H1 (cell line): Measurements from ENCODE around the gene OR1L8. TPM values are rescaled to one million over a fixed set of nuclear protein-coding genes. Genes with fewer than 3 reads are reported as not detected.

ENCODE experiments used
- CHD7 ChIP-seq: fragments of 300-600 bp; sonication (generic); IDR thresholded peaks from 2 replicates; pipeline ENCODE4 v1.7.1; 2012; ENCODE audit warnings: low read length, moderate library complexity, mild to moderate bottlenecking, inconsistent platforms; ENCODE audit not compliant: insufficient replicate concordance
- FOSL1 ChIP-seq: IDR thresholded peaks from 2 replicates; pipeline ENCODE4 v1.6.1; 2011; ENCODE audit warnings: mild to moderate bottlenecking, low read depth, low read length, moderate library complexity; ENCODE audit not compliant: insufficient read depth
- HDAC2 ChIP-seq, 2 experiments: fragments of 300-600 bp in 1 of 2; sonication (generic) in 1 of 2; IDR thresholded peaks; 2 replicates each; pipeline ENCODE4 v1.6.1; 2011 to 2012; ENCODE audit warnings: low read depth in 2 of 2, low read length in 2 of 2, mild to moderate bottlenecking in 2 of 2, moderate library complexity in 2 of 2, borderline replicate concordance in 1 of 2, inconsistent platforms in 1 of 2
- RNF2 ChIP-seq: fragments of 200-900, 300-1000 bp; sonication (generic); IDR thresholded peaks from 2 replicates; pipeline ENCODE4 v1.7.1; 2016; ENCODE audit warnings: borderline replicate concordance, low read depth, mild to moderate bottlenecking, antibody characterized with exemption, low read length; ENCODE audit not compliant: poor library complexity, severe bottlenecking; ENCODE audit errors: missing control alignments
- SRF ChIP-seq: IDR thresholded peaks from 2 replicates; pipeline ENCODE4 v1.6.1; 2011; ENCODE audit warnings: mild to moderate bottlenecking, low read depth, low read length, moderate library complexity
- TAF7 ChIP-seq: optimal IDR thresholded peaks from 2 replicates; pipeline ENCODE3; 2011; ENCODE audit warnings: low read depth, mild to moderate bottlenecking, inconsistent platforms, low read length, moderate library complexity, borderline replicate concordance
- polyA plus RNA-seq, 7 experiments: library from polyadenylated mRNA; depleted of rRNA in 3 of 7; stranded (reverse) in 5 of 7; unstranded in 2 of 7; fragments of >200 nt in 5 of 7; fragments of 200-250 nt in 2 of 7; gene quantifications; 1 replicate in 5 of 7; 2 replicates in 1 of 7; 4 replicates in 1 of 7; pipeline versions ENCODE4 v1.2.1 to v1.2.3, GENCODE V29; 2011 to 2013; ENCODE audit warnings: missing spikeins in 2 of 7, mixed read lengths in 2 of 7
- total RNA-seq: library from RNA; stranded (reverse); fragmentation: NEBNext Ultra II Directional; extraction: Animal tissue kit (Norgen Biotek cat#: 25700); gene quantifications from 2 replicates; pipeline ENCODE4 v1.2.1, GENCODE V29; 2021
- TF ChIP-seq, protein P1 (sequence below): IDR thresholded peaks from 2 replicates; pipeline ENCODE4 v1.6.1; 2011; ENCODE audit warnings: low read depth, mild to moderate bottlenecking, low read length; ENCODE audit not compliant: insufficient read depth
- TF ChIP-seq, protein P2 (sequence below): IDR thresholded peaks from 2 replicates; pipeline ENCODE4 v1.6.1; 2011; ENCODE audit warnings: low read length, improper control_type of control experiment

Gene OR1L8
- total and polyA plus RNA-seq, 2 of the 8 experiments (the other 6 are each of a cell fraction or from before 2014, with no cell fraction given), result not detected

DNA sequence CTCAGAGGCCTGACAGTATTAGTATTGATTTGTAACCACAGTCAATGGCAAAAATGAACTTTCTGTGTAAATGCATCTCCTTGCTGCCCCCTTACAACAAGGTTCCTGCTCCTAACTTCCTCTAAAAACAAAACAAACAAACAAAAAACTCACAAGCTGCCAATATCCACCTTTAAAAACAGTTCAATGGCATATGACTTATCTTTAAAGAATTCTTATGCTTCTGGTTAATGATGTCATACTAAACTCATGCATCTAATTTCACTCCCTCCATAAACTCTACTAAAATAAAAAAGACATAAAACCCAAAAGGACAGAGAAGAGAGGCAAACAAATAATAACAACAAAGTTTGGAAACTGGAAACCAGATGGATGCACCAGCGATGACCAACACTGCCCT, 47.0 kb downstream of the OR1L8 start (continued):
- TF ChIP-seq SRF, result no peak
- TF ChIP-seq TAF7, result no peak
- TF ChIP-seq HDAC2 (IDR thresholded peaks at IDR 0.05; ENCODE audit: borderline replicate concordance in 1 of 2, low read depth in 2 of 2, low read length in 2 of 2), result no peak
- no peak for TF ChIP-seq FOSL1
- TF ChIP-seq, protein P1, sequence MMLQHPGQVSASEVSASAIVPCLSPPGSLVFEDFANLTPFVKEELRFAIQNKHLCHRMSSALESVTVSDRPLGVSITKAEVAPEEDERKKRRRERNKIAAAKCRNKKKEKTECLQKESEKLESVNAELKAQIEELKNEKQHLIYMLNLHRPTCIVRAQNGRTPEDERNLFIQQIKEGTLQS, result no peak
- no peak for TF ChIP-seq RNF2
- no peak for TF ChIP-seq CHD7
- TF ChIP-seq, protein P2, sequence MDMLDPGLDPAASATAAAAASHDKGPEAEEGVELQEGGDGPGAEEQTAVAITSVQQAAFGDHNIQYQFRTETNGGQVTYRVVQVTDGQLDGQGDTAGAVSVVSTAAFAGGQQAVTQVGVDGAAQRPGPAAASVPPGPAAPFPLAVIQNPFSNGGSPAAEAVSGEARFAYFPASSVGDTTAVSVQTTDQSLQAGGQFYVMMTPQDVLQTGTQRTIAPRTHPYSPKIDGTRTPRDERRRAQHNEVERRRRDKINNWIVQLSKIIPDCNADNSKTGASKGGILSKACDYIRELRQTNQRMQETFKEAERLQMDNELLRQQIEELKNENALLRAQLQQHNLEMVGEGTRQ, result no peak
